OCI-LY1 (cell line): ENCODE results near the gene MNAT1.

Experiments used
- EZH2 ChIP-seq: fragments of 200-600 bp; sonication (generic), shearing (Covaris generic); IDR thresholded peaks from 2 replicates; pipeline ENCODE4 v1.8.0; 2017; ENCODE audit warnings: borderline replicate concordance, mixed run types, mild to moderate bottlenecking, antibody characterized with exemption, low read length, moderate library complexity, mixed read lengths
- TF ChIP-seq, protein P1 (sequence below): fragments of 200-600 bp; sonication (generic), shearing (Covaris generic); IDR thresholded peaks from 2 replicates; pipeline ENCODE4 v1.5.1; 2017; ENCODE audit warnings: mild to moderate bottlenecking, antibody characterized with exemption, low read length, moderate library complexity, mixed read lengths

DNA sequence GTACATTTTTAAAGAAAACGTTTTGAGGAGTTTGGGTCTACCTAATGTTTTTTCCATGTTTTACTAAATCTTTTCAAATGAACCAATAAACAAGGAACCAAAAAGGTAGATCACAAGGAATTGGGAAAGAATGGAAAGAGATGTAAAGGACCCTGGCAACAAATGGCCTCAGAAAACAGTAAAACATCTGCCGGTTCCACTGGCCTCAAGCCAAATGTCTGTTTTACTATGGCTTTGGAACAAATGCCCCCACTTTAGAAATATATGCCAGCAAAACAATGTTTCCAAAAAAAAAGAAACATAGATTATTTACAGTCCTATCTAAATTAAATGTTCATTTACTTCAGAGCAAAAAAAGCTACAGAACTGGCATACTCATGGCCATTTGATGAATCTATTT is 243.3 kb downstream of the MNAT1 start:
- TF ChIP-seq, protein P1, sequence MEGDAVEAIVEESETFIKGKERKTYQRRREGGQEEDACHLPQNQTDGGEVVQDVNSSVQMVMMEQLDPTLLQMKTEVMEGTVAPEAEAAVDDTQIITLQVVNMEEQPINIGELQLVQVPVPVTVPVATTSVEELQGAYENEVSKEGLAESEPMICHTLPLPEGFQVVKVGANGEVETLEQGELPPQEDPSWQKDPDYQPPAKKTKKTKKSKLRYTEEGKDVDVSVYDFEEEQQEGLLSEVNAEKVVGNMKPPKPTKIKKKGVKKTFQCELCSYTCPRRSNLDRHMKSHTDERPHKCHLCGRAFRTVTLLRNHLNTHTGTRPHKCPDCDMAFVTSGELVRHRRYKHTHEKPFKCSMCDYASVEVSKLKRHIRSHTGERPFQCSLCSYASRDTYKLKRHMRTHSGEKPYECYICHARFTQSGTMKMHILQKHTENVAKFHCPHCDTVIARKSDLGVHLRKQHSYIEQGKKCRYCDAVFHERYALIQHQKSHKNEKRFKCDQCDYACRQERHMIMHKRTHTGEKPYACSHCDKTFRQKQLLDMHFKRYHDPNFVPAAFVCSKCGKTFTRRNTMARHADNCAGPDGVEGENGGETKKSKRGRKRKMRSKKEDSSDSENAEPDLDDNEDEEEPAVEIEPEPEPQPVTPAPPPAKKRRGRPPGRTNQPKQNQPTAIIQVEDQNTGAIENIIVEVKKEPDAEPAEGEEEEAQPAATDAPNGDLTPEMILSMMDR = no peak
- TF ChIP-seq EZH2 = no peak
